B cell (primary cell): ENCODE data around the gene PTGER3. TPM values are rescaled to one million over a fixed set of nuclear protein-coding genes. Genes with fewer than 3 reads are reported as not detected.

Experiments used
- ATAC-seq: fragments of 200-7000 bp; cut with Tn5 transposase; one replicate; pipeline ENCODE4 v1.10.0; 2021; ENCODE audit warnings: low read depth, mild to moderate bottlenecking, moderate number of reproducible peaks, moderate library complexity
- CTCF ChIA-PET: fragments of 350-600 bp; sonication (Branson Sonifier 250); formaldehyde crosslinking; loops from one replicate; lab custom pipeline; 2021; ENCODE audit warnings: antibody characterized with exemption, inconsistent platforms; lab: Charles Lee
- POLR2A ChIA-PET: fragments of 350-600 bp; sonication (Branson Sonifier 250); formaldehyde crosslinking; loops from one replicate; lab custom pipeline; 2021; ENCODE audit warnings: antibody characterized with exemption; lab: Charles Lee
- DNase-seq: peaks from one replicate; pipeline ENCODE4 v3.0.0; 2013
- H2AFZ ChIP-seq: 2 replicates; pipeline ENCODE4 v1.6.1; 2012; ENCODE audit warnings: mild to moderate bottlenecking, low read depth, low read length; ENCODE audit not compliant: insufficient read depth, poor library complexity, severe bottlenecking
- H3K27ac ChIP-seq, 2 donors: 1 replicate in 1 of 2; 2 replicates in 1 of 2; pipeline ENCODE4 v1.5.1; 2012 to 2013; ENCODE audit warnings: low read length in 2 of 2, mild to moderate bottlenecking in 2 of 2, moderate library complexity in 1 of 2
- H3K27me3 ChIP-seq, 4 experiments: fragments of 200-600 bp in 1 of 4; sonication (generic) in 1 of 4; replicated peaks in 1 of 4; 1 replicate in 2 of 4; 2 replicates in 2 of 4; pipeline versions ENCODE4 v1.6.1 to v1.7.0; 2013 to 2016; ENCODE audit warnings: low read length in 3 of 4, mild to moderate bottlenecking in 2 of 4, mixed read lengths in 1 of 4, moderate library complexity in 1 of 4; ENCODE audit not compliant: insufficient read depth in 4 of 4, control insufficient read depth in 3 of 4; ENCODE audit errors: control extremely low read depth in 1 of 4
- H3K36me3 ChIP-seq, 2 experiments: replicated peaks in 1 of 2; 1 replicate in 1 of 2; 2 replicates in 1 of 2; pipeline versions ENCODE4 v1.6.1 to v1.7.1; 2013; ENCODE audit warnings: low read length in 1 of 2; ENCODE audit not compliant: insufficient read depth in 2 of 2, control insufficient read depth in 1 of 2; ENCODE audit errors: control extremely low read depth in 1 of 2, extremely low read depth in 1 of 2
- H3K4me1 ChIP-seq, 2 donors: fragments of 200-600 bp in 1 of 2; sonication (generic) in 1 of 2; 1 replicate in 1 of 2; 2 replicates in 1 of 2; pipeline versions ENCODE4 v1.5.1 to v1.6.1; 2013 to 2017; ENCODE audit warnings: low read length in 2 of 2; ENCODE audit not compliant: control insufficient read depth in 2 of 2, insufficient read depth in 2 of 2
- H3K4me2 ChIP-seq: replicated peaks from 2 replicates; pipeline ENCODE3; 2012; ENCODE audit warnings: mild to moderate bottlenecking, low read depth, low read length; ENCODE audit not compliant: poor library complexity, severe bottlenecking
- H3K4me3 ChIP-seq, 5 experiments: fragments of 200-600 bp in 1 of 5; sonication (generic) in 1 of 5; 1 replicate in 3 of 5; 2 replicates in 2 of 5; pipeline versions ENCODE4 v1.5.1 to v1.7.0; 2011 to 2016; ENCODE audit warnings: low read length in 4 of 5, mild to moderate bottlenecking in 4 of 5, low read depth in 2 of 5, control low read depth in 1 of 5, moderate library complexity in 1 of 5; ENCODE audit not compliant: insufficient read depth in 1 of 5; ENCODE audit errors: control extremely low read depth in 1 of 5, extremely low read depth in 1 of 5
- H3K79me2 ChIP-seq: fragments of 200-600 bp; sonication (generic); one replicate; pipeline ENCODE4 v1.6.0; 2016; ENCODE audit warnings: low read length; ENCODE audit not compliant: control insufficient read depth, insufficient read depth
- H3K9ac ChIP-seq: fragments of 200-600 bp; sonication (generic); 2 replicates; pipeline ENCODE4 v1.6.1; 2017; ENCODE audit warnings: mild to moderate bottlenecking, low read length, moderate library complexity
- H3K9me3 ChIP-seq, 3 donors: one replicate each; pipeline versions ENCODE4 v1.6.1 to v1.7.1; 2013; ENCODE audit warnings: low read length in 2 of 3; ENCODE audit not compliant: control insufficient read depth in 2 of 3, insufficient read depth in 1 of 3; ENCODE audit errors: control extremely low read depth in 1 of 3
- H4K20me1 ChIP-seq: 2 replicates; pipeline ENCODE4 v1.6.0; 2012; ENCODE audit warnings: mild to moderate bottlenecking, low read length; ENCODE audit not compliant: insufficient read depth, control insufficient read depth, poor library complexity, severe bottlenecking
- H3K27ac Mint-ChIP-seq: one replicate; pipeline ENCODE4 v1.8.0; 2021; ENCODE audit warnings: mixed read lengths
- H3K27me3 Mint-ChIP-seq: one replicate; pipeline ENCODE4 v1.8.0; 2021; ENCODE audit warnings: mixed read lengths
- H3K4me1 Mint-ChIP-seq: one replicate; pipeline ENCODE4 v1.8.0; 2021; ENCODE audit warnings: mixed read lengths
- H3K4me3 Mint-ChIP-seq: one replicate; pipeline ENCODE4 v1.8.0; 2021; ENCODE audit warnings: mixed read lengths
- H3K9me3 Mint-ChIP-seq: one replicate; pipeline ENCODE4 v1.8.0; 2022; ENCODE audit warnings: mixed read lengths; ENCODE audit not compliant: insufficient read depth
- EZH2 ChIP-seq: IDR thresholded peaks from 2 replicates; pipeline ENCODE4 v1.6.1; 2012; ENCODE audit warnings: borderline replicate concordance, low read depth, mild to moderate bottlenecking, moderate library complexity, low read length; ENCODE audit not compliant: insufficient read depth, poor library complexity, severe bottlenecking
- WGBS: methylation state at CpG from one replicate; pipeline ENCODE4 v1.1.5; 2013; ENCODE audit warnings: missing lambda C conversion rate; ENCODE audit not compliant: insufficient coverage; 5-methylcytosine and 5-hydroxymethylcytosine counted together
- intact Hi-C: fragments of 100-400 bp; cut with micrococcal nuclease; formaldehyde crosslinking; loops from one replicate; pipeline ENCODE4 v1.10.0; 2022
- polyA plus RNA-seq: library from polyadenylated mRNA; depleted of rRNA; stranded (reverse); fragments of >200 nt; gene quantifications from 2 replicates; pipeline ENCODE4 v1.2.3, GENCODE V29; 2012
- total RNA-seq, 2 donors: library from RNA; stranded (reverse); fragments of 120-200 nt in 1 of 2; gene quantifications; 1 replicate in 1 of 2; 2 replicates in 1 of 2; pipeline versions ENCODE4 v1.2.3 to v1.2.4, GENCODE V29; 2013 to 2022
- TF ChIP-seq, protein P1 (sequence below): fragments of 200-600 bp; IDR thresholded peaks from one replicate; pipeline ENCODE4 v1.8.0; 2022; ENCODE audit warnings: antibody characterized with exemption, mild to moderate bottlenecking

Gene PTGER3
- total and polyA plus RNA-seq, 2 donors (not counting 1 experiment from before 2014, with no cell fraction given) = 0.27 TPM; not detected in 1

DNA sequence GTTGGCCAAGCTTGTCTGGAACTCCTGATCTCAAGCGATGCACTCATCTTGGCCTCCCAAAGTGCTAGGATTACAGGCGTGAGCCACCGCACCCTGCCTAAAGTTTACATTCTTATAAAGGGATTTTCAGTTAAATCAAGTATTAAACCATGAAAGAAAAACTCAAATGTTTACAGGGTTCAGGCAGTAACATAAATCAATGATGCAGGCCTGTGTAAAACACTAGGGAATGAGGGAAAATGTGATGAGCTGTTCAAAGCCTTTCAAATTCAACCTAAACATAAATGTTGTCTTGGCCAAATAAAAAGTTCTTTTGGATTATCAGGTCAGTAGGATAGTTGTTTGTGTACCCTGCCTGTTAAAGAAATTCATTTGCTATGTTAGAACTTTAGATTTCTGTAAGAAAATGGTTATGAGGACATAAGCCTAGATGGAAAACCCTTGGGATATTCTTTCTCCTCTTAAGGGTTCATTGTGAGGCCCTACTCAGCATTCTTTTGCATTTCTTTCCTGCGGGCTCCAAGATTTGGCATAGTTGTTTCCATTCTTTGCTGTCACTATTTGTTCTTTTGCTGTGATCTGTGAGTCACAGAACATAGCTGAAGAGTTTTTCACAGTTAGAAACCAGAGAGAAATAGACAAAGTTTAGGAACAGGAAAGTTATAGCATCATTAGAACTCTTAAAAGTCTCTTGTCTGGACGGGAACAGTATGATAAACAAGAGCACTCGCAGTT, 42.1 kb upstream of the PTGER3 start:
- H3K9me3 ChIP-seq = no peaks in the 10 kb centered on the region
- Mint-ChIP-seq H3K27me3 (peaks cover 33% of the 10 kb centered on the region), H3K4me3 (no peak overlapping the region), H3K9me3 (no peaks in the 10 kb centered on the region), H3K27ac (no peak overlapping the region), H3K4me1 (no peaks in the 10 kb centered on the region)
- H3K4me2 ChIP-seq = no peak overlapping the region
- no peak overlapping the region for H2AFZ ChIP-seq
- POLR2A ChIA-PET = no interaction called here
- H3K27ac ChIP-seq = no peak overlapping the region
- ATAC-seq (no peak), DNase-seq (no peak)
- H4K20me1 ChIP-seq = no peaks in the 10 kb centered on the region
- H3K4me1 ChIP-seq = no peaks in the 10 kb centered on the region
- H3K79me2 ChIP-seq = no peaks in the 10 kb centered on the region
- CTCF ChIA-PET = no interaction called here
- no peak for TF ChIP-seq EZH2
- TF ChIP-seq, protein P1, sequence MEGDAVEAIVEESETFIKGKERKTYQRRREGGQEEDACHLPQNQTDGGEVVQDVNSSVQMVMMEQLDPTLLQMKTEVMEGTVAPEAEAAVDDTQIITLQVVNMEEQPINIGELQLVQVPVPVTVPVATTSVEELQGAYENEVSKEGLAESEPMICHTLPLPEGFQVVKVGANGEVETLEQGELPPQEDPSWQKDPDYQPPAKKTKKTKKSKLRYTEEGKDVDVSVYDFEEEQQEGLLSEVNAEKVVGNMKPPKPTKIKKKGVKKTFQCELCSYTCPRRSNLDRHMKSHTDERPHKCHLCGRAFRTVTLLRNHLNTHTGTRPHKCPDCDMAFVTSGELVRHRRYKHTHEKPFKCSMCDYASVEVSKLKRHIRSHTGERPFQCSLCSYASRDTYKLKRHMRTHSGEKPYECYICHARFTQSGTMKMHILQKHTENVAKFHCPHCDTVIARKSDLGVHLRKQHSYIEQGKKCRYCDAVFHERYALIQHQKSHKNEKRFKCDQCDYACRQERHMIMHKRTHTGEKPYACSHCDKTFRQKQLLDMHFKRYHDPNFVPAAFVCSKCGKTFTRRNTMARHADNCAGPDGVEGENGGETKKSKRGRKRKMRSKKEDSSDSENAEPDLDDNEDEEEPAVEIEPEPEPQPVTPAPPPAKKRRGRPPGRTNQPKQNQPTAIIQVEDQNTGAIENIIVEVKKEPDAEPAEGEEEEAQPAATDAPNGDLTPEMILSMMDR = no peak
- intact Hi-C loops = no loop called here
- H3K9ac ChIP-seq = no peak overlapping the region
- H3K27me3 ChIP-seq = peaks cover 0 to 16% (median 2%) of the 10 kb centered on the region in 4 experiments
- 100% methylated on average over 2 of the region's 6 CpGs for WGBS
- H3K4me3 ChIP-seq = no peak overlapping the region
- no peaks in the 10 kb centered on the region for H3K36me3 ChIP-seq

DNA sequence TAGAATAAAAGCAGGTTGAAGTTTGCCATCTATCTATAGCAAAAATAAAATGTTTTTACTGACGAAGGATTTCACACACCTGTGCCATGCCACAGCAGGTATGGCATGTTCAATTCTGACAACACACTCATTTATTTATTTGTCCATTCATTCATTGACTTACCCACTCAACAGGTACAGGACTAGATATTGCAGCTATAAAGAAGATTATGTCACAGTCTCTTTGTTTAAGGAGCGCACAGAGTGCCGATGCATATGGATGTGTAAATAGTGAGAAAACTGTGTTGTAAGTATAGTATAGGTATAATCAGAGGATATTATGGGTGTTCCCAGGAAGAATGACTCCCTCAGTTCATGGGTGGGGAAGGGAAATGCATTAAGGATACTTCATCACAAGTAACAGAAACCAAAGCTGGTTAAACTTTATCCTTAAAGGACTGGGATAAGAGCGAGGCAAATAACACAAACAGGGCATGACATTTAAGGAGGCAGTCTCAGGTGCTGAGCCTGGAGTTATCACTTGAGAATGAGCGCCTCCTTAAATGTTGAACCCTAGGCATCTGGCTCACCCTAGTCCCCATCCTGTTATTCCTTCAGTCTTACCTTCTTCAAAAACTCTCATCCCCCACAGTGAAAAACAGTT, 41.1 kb upstream of the PTGER3 start:
- ChIA-PET CTCF (no interaction called here), POLR2A (no interaction called here)
- H3K4me3 Mint-ChIP-seq = no peak overlapping the region
- no peak overlapping the region for H3K4me2 ChIP-seq
- intact Hi-C loops = no loop called here
- no peak overlapping the region for H3K9ac ChIP-seq
- H3K27ac ChIP-seq = no peak overlapping the region
- WGBS = 100% methylated on average over 4 of the region's 5 CpGs
- no peaks in the 10 kb centered on the region for H3K4me1 Mint-ChIP-seq
- TF ChIP-seq EZH2 = no peak
- TF ChIP-seq, protein P1 = no peak
- H3K79me2 ChIP-seq = no peaks in the 10 kb centered on the region
- ATAC-seq = no peak
- no peaks in the 10 kb centered on the region for H3K4me1 ChIP-seq
- H3K4me3 ChIP-seq = no peak overlapping the region
- H3K36me3 ChIP-seq = no peaks in the 10 kb centered on the region
- H3K27me3 Mint-ChIP-seq = peaks cover 39% of the 10 kb centered on the region
- H3K27ac Mint-ChIP-seq = no peak overlapping the region
- peaks cover 0 to 17% (median 5%) of the 10 kb centered on the region in 4 experiments for H3K27me3 ChIP-seq
- H4K20me1 ChIP-seq = no peaks in the 10 kb centered on the region
- H3K9me3 ChIP-seq = no peaks in the 10 kb centered on the region
- H3K9me3 Mint-ChIP-seq = no peaks in the 10 kb centered on the region
- DNase-seq = no peak
- H2AFZ ChIP-seq = no peak overlapping the region
